IMR-90 (cell line): Measurements from ENCODE around the gene OR4E1.

Source experiments
- CEBPB ChIP-seq: IDR thresholded peaks from 2 replicates; pipeline ENCODE4 v1.6.1; 2012; ENCODE audit warnings: low read depth, low read length, improper control_type of control experiment
- FOS ChIP-seq: fragments of 150-350 bp; IDR thresholded peaks from 2 replicates; pipeline ENCODE4 v1.6.1; 2016; ENCODE audit warnings: low read depth, low read length
- MXI1 ChIP-seq: IDR thresholded peaks from 2 replicates; pipeline ENCODE4 v1.6.1; 2012; ENCODE audit warnings: low read depth, mild to moderate bottlenecking, low read length, moderate library complexity, borderline replicate concordance
- POLR2A ChIP-seq: IDR thresholded peaks from 2 replicates; pipeline ENCODE4 v1.6.1; 2012; ENCODE audit warnings: mild to moderate bottlenecking, low read depth, low read length
- RAD21 ChIP-seq: IDR thresholded peaks from 2 replicates; pipeline ENCODE4 v1.6.1; 2012; ENCODE audit warnings: low read length, improper control_type of control experiment
- SMC3 ChIP-seq: fragments of 150-350 bp; IDR thresholded peaks from 2 replicates; pipeline ENCODE4 v1.6.1; 2016; ENCODE audit warnings: low read depth, mild to moderate bottlenecking, antibody characterized with exemption, low read length, moderate library complexity
- TF ChIP-seq, protein P1 (sequence below): conservative IDR thresholded peaks from 2 replicates; pipeline ENCODE4 v1.5.1; 2012; ENCODE audit warnings: mild to moderate bottlenecking, low read depth, low read length, improper control_type of control experiment
- TF ChIP-seq, protein P2 (sequence below): fragments of 150-350 bp; IDR thresholded peaks from 2 replicates; pipeline ENCODE4 v1.6.1; 2017; ENCODE audit warnings: mild to moderate bottlenecking, antibody characterized with exemption, low read length, low read depth

DNA sequence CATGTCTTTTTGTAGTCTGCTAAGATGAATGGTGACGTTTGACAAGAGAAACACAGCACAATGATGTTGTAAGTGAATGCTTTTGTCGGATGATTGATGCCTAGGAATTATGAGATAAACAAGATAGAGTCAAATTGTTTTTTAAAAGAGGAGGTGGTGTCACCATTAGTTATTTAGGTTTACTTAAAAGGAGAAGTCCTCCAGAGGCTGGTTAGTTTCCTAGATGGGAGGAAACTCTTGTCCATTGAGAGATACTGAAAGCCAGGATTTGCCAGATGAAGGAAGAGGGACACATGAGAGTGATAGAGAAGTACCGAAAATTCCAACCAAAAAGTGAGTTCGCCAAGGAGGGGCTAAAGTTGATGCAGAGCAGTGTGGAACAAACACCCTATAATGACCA lies 38.8 kb downstream of the OR4E1 start, which contains the start of gene OR10G2:
- TF ChIP-seq, protein P1, sequence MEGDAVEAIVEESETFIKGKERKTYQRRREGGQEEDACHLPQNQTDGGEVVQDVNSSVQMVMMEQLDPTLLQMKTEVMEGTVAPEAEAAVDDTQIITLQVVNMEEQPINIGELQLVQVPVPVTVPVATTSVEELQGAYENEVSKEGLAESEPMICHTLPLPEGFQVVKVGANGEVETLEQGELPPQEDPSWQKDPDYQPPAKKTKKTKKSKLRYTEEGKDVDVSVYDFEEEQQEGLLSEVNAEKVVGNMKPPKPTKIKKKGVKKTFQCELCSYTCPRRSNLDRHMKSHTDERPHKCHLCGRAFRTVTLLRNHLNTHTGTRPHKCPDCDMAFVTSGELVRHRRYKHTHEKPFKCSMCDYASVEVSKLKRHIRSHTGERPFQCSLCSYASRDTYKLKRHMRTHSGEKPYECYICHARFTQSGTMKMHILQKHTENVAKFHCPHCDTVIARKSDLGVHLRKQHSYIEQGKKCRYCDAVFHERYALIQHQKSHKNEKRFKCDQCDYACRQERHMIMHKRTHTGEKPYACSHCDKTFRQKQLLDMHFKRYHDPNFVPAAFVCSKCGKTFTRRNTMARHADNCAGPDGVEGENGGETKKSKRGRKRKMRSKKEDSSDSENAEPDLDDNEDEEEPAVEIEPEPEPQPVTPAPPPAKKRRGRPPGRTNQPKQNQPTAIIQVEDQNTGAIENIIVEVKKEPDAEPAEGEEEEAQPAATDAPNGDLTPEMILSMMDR = no peak
- TF ChIP-seq MXI1 (no peak), CEBPB (no peak), FOS (no peak), POLR2A (no peak), SMC3 (no peak), RAD21 (no peak)
- TF ChIP-seq, protein P2, sequence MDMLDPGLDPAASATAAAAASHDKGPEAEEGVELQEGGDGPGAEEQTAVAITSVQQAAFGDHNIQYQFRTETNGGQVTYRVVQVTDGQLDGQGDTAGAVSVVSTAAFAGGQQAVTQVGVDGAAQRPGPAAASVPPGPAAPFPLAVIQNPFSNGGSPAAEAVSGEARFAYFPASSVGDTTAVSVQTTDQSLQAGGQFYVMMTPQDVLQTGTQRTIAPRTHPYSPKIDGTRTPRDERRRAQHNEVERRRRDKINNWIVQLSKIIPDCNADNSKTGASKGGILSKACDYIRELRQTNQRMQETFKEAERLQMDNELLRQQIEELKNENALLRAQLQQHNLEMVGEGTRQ = no peak
